ENCODE data around the gene MVD.

- TF ChIP-seq CTCF (IDR thresholded peaks at IDR 0.05) = no peak
- TF ChIP-seq POLR2A (IDR thresholded peaks at IDR 0.05) = no peak
Measured at GRCh38 chr16:88654363-88655052, 8.4 kb downstream of the MVD start.

Data from thyroid gland (tissue), 4 donors.